SJSA1 (cell line): ENCODE measurements around the gene GNB1. TPM values are rescaled to one million over a fixed set of nuclear protein-coding genes. Genes with fewer than 3 reads are reported as not detected.

Experiments used
- DNase-seq, 2 experiments: peaks; one replicate each; pipeline ENCODE4 v3.0.0-alpha.2; 2015 to 2020; ENCODE audit warnings: low spot score in 2 of 2, low read depth in 1 of 2
- H3K27ac ChIP-seq: fragments of 250-450 bp; sonication (Bioruptor Pico); 2 replicates; pipeline ENCODE4 v1.5.1; 2020; ENCODE audit warnings: mild to moderate bottlenecking, moderate library complexity
- H3K27me3 ChIP-seq: fragments of 250-450 bp; sonication (Bioruptor Pico); replicated peaks from 2 replicates; pipeline ENCODE4 v1.5.1; 2020; ENCODE audit warnings: mild to moderate bottlenecking, moderate library complexity
- H3K36me3 ChIP-seq: fragments of 250-450 bp; sonication (Bioruptor Pico); 2 replicates; pipeline ENCODE4 v1.5.1; 2020; ENCODE audit warnings: mild to moderate bottlenecking
- H3K4me1 ChIP-seq: fragments of 250-450 bp; sonication (Bioruptor Pico); replicated peaks from 2 replicates; pipeline ENCODE4 v1.6.1; 2021; ENCODE audit warnings: mild to moderate bottlenecking
- H3K4me3 ChIP-seq: fragments of 250-450 bp; sonication (Bioruptor Pico); 2 replicates; pipeline ENCODE4 v1.5.1; 2020; ENCODE audit warnings: mild to moderate bottlenecking
- H3K9me3 ChIP-seq: fragments of 250-450 bp; sonication (Bioruptor Pico); replicated peaks from 2 replicates; pipeline ENCODE4 v1.5.1; 2020; ENCODE audit warnings: mild to moderate bottlenecking
- total RNA-seq: library from RNA; depleted of rRNA; stranded (reverse); fragments of >200 nt; shearing (Covaris generic); gene quantifications from 2 replicates; pipeline ENCODE4 v1.2.3, GENCODE V29; 2014

The GNB1 gene
- total RNA-seq, 1 experiment from 2014 or later, result 98.9 TPM

GRCh38 chr1:1919304-1920056, 28.6 kb upstream of the GNB1 start:
- Histone ChIP-seq H3K4me1 (peaks cover 17% of the 10 kb centered on the region), H3K36me3 (no peaks in the 10 kb centered on the region), H3K27ac (no peak overlapping the region), H3K4me3 (peak overlapping the region; percentile 40), H3K9me3 (no peaks in the 10 kb centered on the region), H3K27me3 (no peaks in the 10 kb centered on the region)
- DNase-seq, result peak; percentile 90 to 99

DNA sequence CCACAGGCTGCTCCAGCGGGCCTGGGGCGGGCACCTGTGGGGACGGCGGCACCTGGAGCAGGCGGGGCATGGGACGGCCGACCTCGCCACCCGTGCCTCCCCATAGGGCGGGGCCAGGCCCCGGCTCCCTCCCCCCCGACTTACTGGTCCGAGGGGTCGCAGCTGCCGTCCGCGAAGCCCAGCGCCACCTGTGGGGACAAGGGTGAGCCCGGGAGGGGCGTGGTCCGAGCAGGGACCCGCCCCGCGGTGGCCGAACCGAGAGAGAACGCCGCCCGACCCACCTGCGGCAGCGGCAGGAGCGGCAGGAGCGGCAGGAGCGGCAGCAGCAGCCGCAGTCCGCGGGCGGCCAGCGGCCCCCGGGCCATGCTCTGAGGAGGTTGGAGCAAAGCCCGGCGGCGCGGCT, 28.0 kb upstream of the GNB1 start, which contains the start of gene TMEM52:
Gene TMEM52, minus strand, starts transcription at position 379 of the 403 bp plus-strand sequence. Its CDS starts 14 bp downstream, at position 365.
- peaks cover 17% of the 10 kb centered on the region for H3K4me1 ChIP-seq
- DNase-seq, result no peak
- no peak within 1 kb of the TSS for H3K27ac ChIP-seq
- no peaks in the 10 kb centered on the region for H3K27me3 ChIP-seq
- H3K4me3 ChIP-seq, result peak within 1 kb of the TSS; percentile 40
- H3K9me3 ChIP-seq, result no peaks in the 10 kb centered on the region
- H3K36me3 ChIP-seq, result no peaks in the 10 kb centered on the region

GRCh38 chr1:1917995-1918900, 27.4 kb upstream of the GNB1 start:
- DNase-seq, result no peak
- Histone ChIP-seq H3K27ac (no peak overlapping the region), H3K36me3 (no peaks in the 10 kb centered on the region), H3K27me3 (no peaks in the 10 kb centered on the region), H3K9me3 (no peaks in the 10 kb centered on the region), H3K4me3 (peak overlapping the region; percentile 40), H3K4me1 (peaks cover 17% of the 10 kb centered on the region)

DNA sequence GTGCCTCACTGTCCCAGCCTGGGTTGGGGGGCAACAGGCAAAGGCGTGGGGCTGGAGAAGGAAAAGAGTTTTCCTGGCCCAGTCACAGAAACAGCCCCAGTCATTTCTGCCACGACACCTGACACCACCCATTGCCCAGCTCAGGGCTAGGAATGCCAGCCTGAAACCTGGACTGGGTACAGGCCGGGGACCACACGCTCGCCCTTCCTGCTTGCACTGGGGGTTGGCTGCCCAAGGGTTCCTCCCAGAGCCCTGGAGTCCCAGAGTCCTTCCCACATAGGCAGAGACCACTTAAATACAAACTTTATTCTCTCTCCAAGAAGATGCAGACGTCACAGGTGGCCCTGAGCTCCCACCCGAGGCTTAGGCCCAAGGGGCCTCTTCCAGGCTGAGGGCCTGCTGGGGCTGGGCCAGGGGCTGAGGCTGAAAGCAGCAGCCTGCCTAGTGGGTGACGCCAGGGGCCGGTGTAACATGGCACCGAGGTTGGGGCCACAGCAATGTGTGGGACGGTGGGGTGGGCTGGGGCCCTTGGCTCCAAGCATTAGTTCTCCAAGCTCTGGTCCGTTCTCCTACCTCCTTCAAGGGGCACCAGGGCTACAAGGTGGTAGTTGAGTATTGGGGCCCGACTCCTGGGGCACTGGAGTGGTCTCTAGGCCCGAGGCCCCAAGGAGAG, 26.6 kb upstream of the GNB1 start:
- Histone ChIP-seq H3K27me3 (no peaks in the 10 kb centered on the region), H3K9me3 (no peaks in the 10 kb centered on the region), H3K27ac (no peak overlapping the region), H3K4me3 (no peak overlapping the region), H3K4me1 (peaks cover 17% of the 10 kb centered on the region), H3K36me3 (no peaks in the 10 kb centered on the region)
- no peak for DNase-seq

GRCh38 chr1:1916851-1917251, 26.0 kb upstream of the GNB1 start:
- DNase-seq, result no peak
- H3K36me3 ChIP-seq, result no peaks in the 10 kb centered on the region
- no peak overlapping the region for H3K4me3 ChIP-seq
- H3K27me3 ChIP-seq, result no peaks in the 10 kb centered on the region
- H3K4me1 ChIP-seq, result peaks cover 17% of the 10 kb centered on the region
- H3K9me3 ChIP-seq, result no peaks in the 10 kb centered on the region
- H3K27ac ChIP-seq, result no peak overlapping the region

GRCh38 chr1:1915911-1916840, 25.3 kb upstream of the GNB1 start:
- H3K9me3 ChIP-seq, result no peaks in the 10 kb centered on the region
- peaks cover 17% of the 10 kb centered on the region for H3K4me1 ChIP-seq
- DNase-seq, result no peak
- H3K27me3 ChIP-seq, result no peaks in the 10 kb centered on the region
- no peak overlapping the region for H3K4me3 ChIP-seq
- H3K27ac ChIP-seq, result no peak overlapping the region
- no peaks in the 10 kb centered on the region for H3K36me3 ChIP-seq

DNA sequence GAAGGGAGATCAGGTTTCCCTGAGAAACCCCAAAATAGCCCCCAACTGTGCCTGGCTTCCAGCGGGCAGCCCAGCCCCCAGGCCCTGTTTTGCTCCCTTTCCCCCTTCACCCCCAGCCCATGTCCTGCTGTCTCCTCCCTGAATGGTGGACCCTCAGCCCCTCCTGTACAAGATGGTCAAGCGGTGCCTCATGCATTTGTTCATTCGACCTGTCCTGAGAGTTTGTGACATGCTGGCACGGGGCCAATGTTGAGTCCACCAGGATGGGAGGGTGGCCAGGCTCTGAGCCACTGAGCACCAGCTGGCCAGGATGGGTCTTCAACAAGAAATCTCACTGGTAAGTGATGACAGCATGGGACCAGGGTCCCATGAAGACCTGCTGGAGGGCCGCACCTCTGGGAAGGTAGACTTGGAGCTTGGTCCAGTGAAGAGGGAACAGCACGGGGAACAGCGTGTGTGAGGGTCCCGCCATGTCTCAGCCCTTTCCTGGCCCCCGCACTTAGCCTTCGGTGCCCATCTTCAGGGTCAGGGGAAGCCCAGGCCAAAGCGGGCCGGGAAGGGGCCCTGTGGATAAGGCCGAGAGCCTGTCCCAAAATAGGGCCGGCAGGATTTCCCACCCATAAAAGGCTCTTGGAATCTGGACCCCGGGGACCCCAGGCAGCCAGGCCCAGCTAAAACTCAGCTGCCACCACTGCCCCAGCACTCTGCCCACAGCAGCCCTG, 24.2 kb upstream of the GNB1 start, which contains the start of gene CALML6:
Gene CALML6, plus strand, starts transcription at position 290 of the 722 bp plus-strand sequence. Its CDS starts 21 bp downstream, at position 311.
- Histone ChIP-seq H3K27ac (no peak within 1 kb of the TSS), H3K27me3 (no peaks in the 10 kb centered on the region), H3K36me3 (no peaks in the 10 kb centered on the region), H3K9me3 (no peaks in the 10 kb centered on the region), H3K4me1 (peaks cover 17% of the 10 kb centered on the region), H3K4me3 (no peak within 1 kb of the TSS)
- DNase-seq, result no peak

- H3K9me3 ChIP-seq, result no peaks in the 10 kb centered on the region
- H3K36me3 ChIP-seq, result no peaks in the 10 kb centered on the region
- no peak for DNase-seq
- H3K4me3 ChIP-seq, result no peak overlapping the region
- H3K27ac ChIP-seq, result no peak overlapping the region
- H3K4me1 ChIP-seq, result peaks cover 17% of the 10 kb centered on the region
- H3K27me3 ChIP-seq, result no peaks in the 10 kb centered on the region
Measured at GRCh38 chr1:1914101-1914970, 23.4 kb upstream of the GNB1 start.

DNA sequence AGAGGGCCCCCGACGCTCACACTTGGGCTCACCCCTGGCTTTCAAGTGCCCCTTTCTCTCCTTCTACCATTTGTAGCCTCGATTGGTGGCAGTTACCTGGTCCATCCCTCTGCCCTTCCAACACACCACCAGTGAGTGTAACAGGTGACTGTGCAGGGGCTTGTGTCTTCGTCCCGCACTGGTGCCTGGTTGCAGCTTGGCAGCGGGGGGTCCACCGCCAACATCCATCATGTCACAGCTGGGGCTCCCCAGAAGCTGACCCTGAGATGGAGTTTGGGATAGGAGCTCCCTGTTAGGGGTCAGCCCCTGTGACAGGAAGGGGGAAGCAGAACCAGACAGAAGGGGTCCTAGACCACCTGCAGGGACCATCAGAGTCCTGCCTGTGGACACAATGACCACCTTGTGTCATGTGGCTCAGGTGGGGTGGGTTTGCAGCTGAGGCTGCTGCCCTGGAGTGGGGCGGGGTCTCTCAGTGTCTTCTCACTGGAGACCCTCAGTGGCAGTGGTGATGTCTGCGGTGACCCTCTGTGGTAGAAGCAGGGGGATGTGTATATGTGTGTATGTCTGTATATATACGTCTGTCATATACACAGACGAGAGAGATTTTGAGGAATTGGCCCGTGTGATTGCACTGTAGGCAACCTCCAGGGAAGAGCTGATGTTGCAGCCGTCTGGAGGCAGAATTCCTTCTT, 20.6 kb upstream of the GNB1 start:
- Histone ChIP-seq H3K9me3 (peaks cover 4% of the 10 kb centered on the region; the same call in 1 of the 2 replicates), H3K4me3 (no peak overlapping the region), H3K27me3 (no peaks in the 10 kb centered on the region), H3K27ac (no peak overlapping the region), H3K4me1 (peaks cover 19% of the 10 kb centered on the region), H3K36me3 (peaks cover 4% of the 10 kb centered on the region)
- DNase-seq, result no peak

- Histone ChIP-seq H3K27ac (no peak overlapping the region), H3K36me3 (peaks cover 4% of the 10 kb centered on the region), H3K27me3 (no peaks in the 10 kb centered on the region), H3K9me3 (peaks cover 4% of the 10 kb centered on the region; the same call in 1 of the 2 replicates), H3K4me3 (no peak overlapping the region), H3K4me1 (peaks cover 19% of the 10 kb centered on the region)
- DNase-seq, result no peak
Measured at GRCh38 chr1:1910651-1911331, 19.9 kb upstream of the GNB1 start.

DNA sequence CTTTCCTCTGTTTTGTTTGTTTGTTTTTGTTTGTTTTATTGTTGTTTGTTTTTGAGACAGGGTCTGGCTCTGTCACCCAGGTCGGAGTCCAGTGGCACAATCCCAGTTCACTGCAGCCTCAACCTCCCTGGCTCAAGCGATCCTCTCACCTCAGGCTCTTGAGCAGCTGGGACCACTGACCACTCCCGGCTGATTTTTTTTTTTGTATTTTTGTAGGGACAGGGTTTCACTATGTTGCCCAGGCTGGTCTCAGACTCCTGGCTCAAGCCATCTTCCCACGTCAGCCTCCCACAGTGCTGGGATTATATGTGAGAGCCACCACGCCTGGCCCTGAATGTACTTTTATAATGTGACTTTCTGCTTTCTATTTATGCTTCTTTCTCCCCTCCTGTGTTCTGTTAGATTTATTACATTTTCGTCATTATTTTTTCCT, 19.2 kb upstream of the GNB1 start:
- no peak for DNase-seq
- Histone ChIP-seq H3K27me3 (no peaks in the 10 kb centered on the region), H3K9me3 (peaks cover 4% of the 10 kb centered on the region; the same call in 1 of the 2 replicates), H3K36me3 (peaks cover 4% of the 10 kb centered on the region), H3K4me1 (peaks cover 19% of the 10 kb centered on the region), H3K4me3 (no peak overlapping the region), H3K27ac (no peak overlapping the region)
